Epidermal melanocyte (primary cell): ENCODE measurements around the gene URAD.
"Not testable (repeated sequence)": the region's sequence is repeated elsewhere in the genome, so short reads cannot be mapped to it uniquely, and the experiment has no call there.

Experiments used
- DNase-seq: peaks from one replicate; pipeline ENCODE4 v3.0.0; 2011; ENCODE audit warnings: low spot score; ENCODE audit not compliant: insufficient read length

The URAD gene, protein sequence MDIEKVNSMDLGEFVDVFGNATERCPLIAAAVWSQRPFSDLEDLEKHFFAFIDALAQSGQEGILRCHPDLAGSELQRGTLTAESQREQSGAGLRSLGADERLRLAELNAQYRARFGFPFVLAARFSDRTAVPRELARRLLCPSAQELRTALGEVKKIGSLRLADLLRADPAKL

DNA sequence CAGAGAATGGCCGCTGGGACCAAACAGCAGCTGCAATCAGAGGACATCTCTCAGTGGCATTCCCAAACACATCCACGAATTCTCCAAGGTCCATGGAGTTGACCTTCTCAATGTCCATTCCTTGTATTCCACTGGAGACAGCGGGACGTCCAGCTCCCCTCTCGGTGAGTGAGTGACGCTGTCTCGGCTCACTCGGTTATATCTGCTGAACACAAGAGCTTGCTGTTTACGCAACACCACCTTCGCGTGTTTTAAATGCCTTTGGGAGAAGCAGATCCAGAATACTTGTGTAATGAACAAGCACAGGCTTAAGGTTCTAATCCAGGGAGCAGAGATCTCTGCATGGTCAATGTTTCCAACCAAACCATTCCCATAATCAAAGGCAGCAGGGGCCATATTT lies at the start of gene URAD:
TSS of gene URAD (minus strand) at position 174 of the 400 bp plus-strand sequence. CDS start at position 118, 56 bp downstream.
- DNase-seq = no peak

GRCh38 chr13:28037399-28037798 lies 48.9 kb upstream of the URAD start:
- no peak for DNase-seq

DNA sequence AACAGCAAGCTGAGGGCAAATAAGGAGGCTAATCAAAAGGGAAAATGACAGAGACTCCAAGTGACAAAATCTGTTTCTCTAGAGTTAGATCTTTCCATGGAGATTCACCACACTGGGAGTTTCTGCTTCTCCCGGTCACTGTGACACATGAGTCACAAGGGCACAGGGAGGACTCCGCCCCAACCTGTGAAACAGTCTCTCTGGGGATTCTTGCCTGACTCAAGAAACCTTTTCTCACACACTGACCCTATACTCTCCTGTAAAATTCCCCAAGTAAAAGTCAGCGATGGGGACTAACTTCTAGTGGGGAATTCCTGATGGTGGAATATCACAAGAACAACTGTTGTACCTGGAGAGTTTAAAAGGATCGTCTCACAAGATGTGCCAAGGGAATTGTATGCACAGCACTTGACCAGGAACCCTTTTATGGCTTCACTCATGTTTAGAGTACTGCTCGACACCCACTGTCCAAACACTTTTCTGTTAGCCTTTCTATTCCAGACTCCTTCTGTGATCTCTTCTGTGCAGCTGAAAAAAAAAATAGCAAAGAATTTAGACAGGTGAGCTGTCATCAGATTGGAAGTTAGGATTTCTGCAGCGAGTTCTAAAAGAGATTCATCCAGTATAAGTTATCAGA lies 46.8 kb upstream of the URAD start:
- DNase-seq = no peak

GRCh38 chr13:28033894-28034655 lies 45.6 kb upstream of the URAD start:
- DNase-seq = no peak

DNA sequence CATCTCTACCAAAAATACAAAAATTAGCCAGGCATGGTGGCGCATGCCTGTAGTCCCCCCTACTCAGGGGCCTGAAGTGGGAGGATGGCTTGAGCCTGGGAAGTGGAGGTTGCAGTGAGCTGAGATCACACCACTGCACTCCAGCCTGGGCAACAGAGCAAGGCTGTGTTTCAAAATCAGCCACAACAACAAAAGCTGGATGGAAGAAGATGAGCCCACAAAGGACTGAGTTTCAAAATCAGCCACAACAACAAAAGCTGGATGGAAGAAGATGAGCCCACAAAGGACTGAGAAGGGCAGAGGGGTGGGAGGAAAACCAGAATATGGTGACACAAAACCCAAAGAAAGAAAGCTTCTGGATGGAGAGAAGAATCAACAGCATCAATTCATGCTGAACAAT lies 43.9 kb upstream of the URAD start:
- DNase-seq = not testable (repeated sequence)

GRCh38 chr13:28031896-28032288 lies 43.4 kb upstream of the URAD start:
- no peak for DNase-seq

DNA sequence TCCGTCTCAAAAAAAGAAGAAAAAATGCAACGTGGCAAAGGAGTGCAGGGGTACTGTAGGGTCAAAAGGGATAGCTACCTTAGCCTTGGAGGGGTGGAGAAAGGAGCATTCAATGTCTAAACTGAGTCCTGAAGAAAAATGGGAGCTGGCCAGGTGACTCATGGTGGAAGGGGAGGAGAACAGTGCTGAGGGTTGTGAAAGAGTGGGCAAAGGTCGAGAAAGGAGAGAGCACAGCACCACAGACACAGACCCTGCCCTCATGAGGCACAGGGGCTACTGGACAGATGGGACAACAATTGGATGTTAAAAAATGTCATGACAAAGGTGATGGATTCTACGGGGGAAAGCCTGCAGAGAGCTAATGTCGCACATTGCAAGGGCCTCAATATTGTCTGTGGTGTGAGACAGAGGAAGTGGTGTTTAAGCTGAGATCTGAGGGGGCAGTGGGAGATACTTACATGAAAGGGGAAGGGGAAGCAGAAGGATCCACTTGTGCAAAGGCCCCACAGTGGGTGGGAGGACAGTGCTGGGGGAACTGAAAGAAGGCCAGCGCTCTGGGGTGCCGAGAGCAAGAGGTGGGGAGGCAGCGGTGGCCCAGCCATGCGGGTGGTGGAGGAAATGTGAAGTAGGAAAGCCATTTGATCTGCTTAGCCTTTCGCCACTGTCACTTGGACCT lies 42.9 kb upstream of the URAD start:
- DNase-seq = no peak

- DNase-seq = no peak
Measured at GRCh38 chr13:28027607-28028364, 39.3 kb upstream of the URAD start.

GRCh38 chr13:28027071-28027470 lies 38.6 kb upstream of the URAD start:
- DNase-seq = no peak

DNA sequence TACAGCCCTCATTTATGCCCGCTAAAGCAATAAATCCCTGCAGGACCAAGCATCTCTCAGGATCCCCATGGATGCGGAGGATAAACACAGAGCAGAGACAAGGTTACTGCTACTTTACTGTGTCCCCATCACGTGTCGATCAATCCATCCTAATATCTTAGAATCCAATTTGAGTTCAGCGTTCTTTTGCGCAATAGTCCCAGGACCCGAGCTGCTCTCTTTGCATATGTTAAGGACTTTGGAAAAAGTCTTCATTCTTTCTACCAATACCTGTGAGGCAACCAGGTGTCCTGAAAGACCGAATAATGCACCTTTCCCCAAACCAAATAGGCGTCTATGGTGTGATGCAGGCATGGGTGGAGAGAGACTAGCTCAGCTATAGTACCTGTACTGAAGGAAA lies 38.0 kb upstream of the URAD start:
- no peak for DNase-seq

DNA sequence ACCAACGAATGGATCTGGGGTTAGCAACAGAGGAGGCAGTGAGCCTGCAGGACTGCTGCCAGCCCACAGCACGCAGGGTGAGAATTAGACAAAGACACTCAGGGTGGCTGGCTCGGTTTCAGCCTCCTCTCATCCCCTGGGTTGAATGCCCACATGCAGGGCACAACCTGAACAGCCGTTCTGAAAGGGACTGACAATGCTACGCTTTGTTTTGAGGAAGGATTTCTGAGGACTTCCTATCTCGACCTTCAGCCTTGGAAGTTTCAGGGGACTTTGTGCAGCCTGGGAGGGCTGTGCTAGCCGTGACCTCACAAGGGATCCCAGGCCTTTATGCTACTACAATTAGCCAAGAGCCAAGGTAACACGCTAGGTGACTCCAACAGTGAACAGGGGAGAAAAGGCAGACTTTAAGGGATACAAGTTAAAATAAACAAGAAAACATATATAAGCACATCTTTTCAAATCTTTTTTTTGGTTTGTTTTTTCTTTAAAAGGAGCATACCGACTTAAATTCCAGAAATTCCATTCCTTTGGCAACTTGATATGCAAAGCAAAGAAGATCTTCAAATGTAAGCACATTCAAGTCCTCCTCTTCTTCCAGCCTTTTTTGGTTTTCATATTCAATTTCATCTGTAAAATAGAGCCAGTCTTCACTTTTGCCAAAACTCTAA lies 34.5 kb upstream of the URAD start:
- DNase-seq = no peak

GRCh38 chr13:28014301-28014700 lies 25.8 kb upstream of the URAD start:
- DNase-seq = no peak

- DNase-seq = no peak
Measured at GRCh38 chr13:28013482-28013881, 25.0 kb upstream of the URAD start.

GRCh38 chr13:28012896-28013295 lies 24.4 kb upstream of the URAD start:
- no peak for DNase-seq

GRCh38 chr13:28012383-28012782 lies 23.9 kb upstream of the URAD start:
- DNase-seq = no peak

- DNase-seq = no peak
Measured at GRCh38 chr13:28010046-28010445, 21.6 kb upstream of the URAD start.

DNA sequence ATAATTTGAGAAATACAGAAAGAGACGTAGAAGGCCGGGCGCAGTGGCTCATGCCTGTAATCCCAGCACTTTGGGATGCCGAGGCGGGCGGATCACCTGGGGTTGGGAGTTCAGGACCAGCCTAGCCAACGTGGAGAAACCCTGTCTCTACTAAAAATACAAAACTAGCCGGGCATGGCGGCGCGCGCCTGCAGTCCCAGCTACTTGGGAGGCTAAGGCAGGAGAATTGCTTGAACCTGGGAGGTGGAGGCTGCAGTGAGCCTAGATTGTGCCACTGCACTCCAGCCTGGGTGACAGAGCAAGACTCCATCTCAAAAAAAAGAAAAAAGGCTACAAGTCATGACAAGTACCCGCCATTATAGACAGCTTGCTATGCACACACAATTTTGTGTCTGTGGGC lies 16.5 kb upstream of the URAD start:
- not testable (repeated sequence) for DNase-seq

DNA sequence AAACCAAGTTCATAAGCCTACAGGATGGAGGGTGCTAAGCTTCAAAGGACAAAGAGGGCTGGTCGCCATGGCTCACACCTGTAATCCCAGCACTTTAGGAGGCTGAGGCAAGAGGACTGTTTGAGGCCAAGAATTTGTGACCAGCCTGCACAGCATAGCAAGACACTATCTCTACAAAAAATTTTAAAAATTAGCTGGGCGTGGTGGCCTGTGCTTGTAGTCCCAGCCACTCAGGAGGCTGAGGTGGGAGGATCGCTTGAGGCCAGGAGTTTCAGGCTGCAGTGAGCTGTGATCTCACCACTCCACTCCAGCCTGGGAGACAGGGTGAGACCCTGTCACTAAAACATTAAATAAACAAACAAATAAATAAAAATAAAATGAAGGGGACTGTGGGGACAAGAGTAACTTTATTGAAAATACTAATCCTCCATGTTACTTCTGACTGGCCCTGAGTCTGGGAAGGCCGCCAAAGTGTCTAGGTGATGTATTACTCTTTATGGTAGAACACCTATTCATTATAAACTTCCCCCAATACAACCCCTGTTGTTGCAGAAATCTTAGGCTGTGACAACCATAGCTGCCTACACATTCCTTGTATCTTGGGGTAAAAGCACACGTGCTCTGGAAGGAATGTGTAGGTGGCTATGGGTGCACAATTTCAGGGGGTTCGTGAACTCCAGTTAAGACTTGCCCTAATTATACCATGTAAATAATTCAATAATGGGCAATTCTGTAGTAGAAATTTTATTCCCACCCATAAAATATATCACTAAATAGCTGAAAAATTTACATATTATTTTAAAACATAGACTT lies 14.6 kb upstream of the URAD start:
- no peak for DNase-seq

- DNase-seq = no peak
Measured at GRCh38 chr13:28001837-28002473, 13.5 kb upstream of the URAD start.

DNA sequence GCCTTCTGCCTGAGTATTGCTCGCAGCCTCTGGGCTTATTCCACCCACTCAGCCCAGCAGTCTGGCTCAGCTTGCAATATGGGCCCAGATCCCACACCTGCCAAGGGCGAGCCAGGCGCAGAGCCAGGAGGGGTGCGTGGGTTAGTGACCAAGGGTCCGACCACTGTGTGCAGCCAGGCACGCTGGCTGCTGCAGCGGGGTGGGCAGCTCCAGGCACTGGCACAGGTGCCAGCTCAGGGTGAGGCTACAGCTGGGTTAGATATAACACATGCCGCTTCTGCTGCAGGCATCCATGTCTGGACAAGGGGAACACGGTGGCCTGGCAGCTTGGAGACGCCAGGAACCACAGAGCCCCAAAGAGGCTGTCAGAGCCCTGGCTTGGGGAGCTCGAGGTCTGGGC lies 12.6 kb upstream of the URAD start:
- no peak for DNase-seq
